BJ (cell line): ENCODE measurements around the gene CHRNB1. TPM values are rescaled to one million over a fixed set of nuclear protein-coding genes. Genes with fewer than 3 reads are reported as not detected.
"Not testable (repeated sequence)": the region's sequence is repeated elsewhere in the genome, so short reads cannot be mapped to it uniquely, and the experiment has no call there.

Source experiments
- CTCF ChIA-PET: fragments of 350-600 bp; formaldehyde crosslinking; extraction: SDS; loops from one replicate; lab custom pipeline; 2021; ENCODE audit warnings: antibody characterized with exemption, inconsistent platforms; lab: Yijun Ruan, JAX
- POLR2A ChIA-PET: fragments of 300-600 bp; sonication (Branson Sonifier 250); formaldehyde crosslinking; extraction: SDS; loops from one replicate; lab custom pipeline; 2021; ENCODE audit warnings: antibody characterized with exemption; lab: Charles Lee
- DNase-seq: peaks from one replicate; pipeline ENCODE4 v3.0.0-alpha.2; 2011; ENCODE audit warnings: low read depth
- H3K27me3 ChIP-seq: 2 replicates; pipeline ENCODE4 v1.6.0; 2011; ENCODE audit warnings: low read length; ENCODE audit not compliant: control insufficient read depth, insufficient read depth
- H3K36me3 ChIP-seq: 2 replicates; pipeline ENCODE4 v1.5.1; 2011; ENCODE audit warnings: low read length; ENCODE audit not compliant: control insufficient read depth, insufficient read depth
- H3K4me3 ChIP-seq: 2 replicates; pipeline ENCODE4 v1.5.1; 2011; ENCODE audit warnings: low read depth, mild to moderate bottlenecking, control low read depth, low read length
- polyA plus RNA-seq: library from polyadenylated mRNA; depleted of rRNA; stranded (reverse); fragments of >200 nt; gene quantifications from 2 replicates; pipeline ENCODE4 v1.2.3, GENCODE V29; 2011
- TF ChIP-seq, protein P1 (sequence below): IDR thresholded peaks from 2 replicates; pipeline ENCODE4 v1.5.1; 2011; ENCODE audit warnings: low read depth, mild to moderate bottlenecking, control low read depth, inconsistent platforms, low read length, moderate library complexity; ENCODE audit not compliant: insufficient read depth

CHRNB1 gene
- polyA plus RNA-seq, 1 experiment: 6.8 TPM

DNA sequence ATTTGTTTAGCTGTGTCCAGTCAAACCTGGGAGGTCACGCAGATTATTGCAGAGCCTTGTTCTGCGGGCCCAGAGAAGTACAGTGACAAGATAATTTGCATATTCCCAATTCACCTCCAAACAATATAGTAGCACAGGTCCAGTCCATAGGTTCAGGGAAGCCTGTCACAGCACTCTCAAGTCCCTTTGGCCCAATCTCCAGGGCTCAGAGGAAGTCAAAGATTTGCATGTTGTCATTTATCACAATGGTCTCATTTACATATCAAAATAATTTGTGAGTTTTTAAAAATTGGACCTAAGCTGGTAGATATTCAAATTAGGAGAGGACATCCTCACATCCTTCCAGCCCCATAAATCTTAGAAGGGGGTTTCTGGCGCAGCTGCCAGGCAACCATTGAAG is 22.6 kb downstream of the CHRNB1 start:
- POLR2A ChIA-PET: no interaction called here
- no peak overlapping the region for H3K4me3 ChIP-seq
- CTCF ChIA-PET: interaction anchor here (1.2 to 1.4 kb wide), 3 partner anchors 20 to 109 kb away, joined by 3 to 4 read pairs (median 3); no protein-coding TSS in a partner anchor
- DNase-seq: no peak
- TF ChIP-seq, protein P1, sequence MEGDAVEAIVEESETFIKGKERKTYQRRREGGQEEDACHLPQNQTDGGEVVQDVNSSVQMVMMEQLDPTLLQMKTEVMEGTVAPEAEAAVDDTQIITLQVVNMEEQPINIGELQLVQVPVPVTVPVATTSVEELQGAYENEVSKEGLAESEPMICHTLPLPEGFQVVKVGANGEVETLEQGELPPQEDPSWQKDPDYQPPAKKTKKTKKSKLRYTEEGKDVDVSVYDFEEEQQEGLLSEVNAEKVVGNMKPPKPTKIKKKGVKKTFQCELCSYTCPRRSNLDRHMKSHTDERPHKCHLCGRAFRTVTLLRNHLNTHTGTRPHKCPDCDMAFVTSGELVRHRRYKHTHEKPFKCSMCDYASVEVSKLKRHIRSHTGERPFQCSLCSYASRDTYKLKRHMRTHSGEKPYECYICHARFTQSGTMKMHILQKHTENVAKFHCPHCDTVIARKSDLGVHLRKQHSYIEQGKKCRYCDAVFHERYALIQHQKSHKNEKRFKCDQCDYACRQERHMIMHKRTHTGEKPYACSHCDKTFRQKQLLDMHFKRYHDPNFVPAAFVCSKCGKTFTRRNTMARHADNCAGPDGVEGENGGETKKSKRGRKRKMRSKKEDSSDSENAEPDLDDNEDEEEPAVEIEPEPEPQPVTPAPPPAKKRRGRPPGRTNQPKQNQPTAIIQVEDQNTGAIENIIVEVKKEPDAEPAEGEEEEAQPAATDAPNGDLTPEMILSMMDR: no peak
- peaks cover 31% of the 10 kb centered on the region for H3K36me3 ChIP-seq
- no peaks in the 10 kb centered on the region for H3K27me3 ChIP-seq

DNA sequence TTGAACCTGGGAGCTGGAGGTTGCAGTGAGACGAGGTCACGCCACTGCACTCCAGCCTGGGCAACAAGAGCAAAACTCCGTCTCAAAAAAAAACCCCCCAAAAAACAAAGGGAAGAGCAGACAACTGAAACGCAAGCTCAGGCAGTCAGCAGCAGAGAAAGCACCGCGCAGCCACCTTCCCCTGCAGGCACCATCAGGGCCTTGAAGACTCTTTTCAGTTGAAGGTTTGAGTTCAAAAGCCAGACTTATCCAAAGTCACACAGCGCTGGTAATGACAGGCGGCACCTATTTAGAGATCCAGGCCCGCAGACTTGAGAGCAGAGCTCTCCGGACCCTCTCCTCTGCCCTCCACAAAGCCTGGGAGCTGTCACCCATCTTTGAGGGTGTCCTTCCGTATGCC is 23.4 kb downstream of the CHRNB1 start:
- TF ChIP-seq, protein P1: no peak
- Histone ChIP-seq H3K36me3 (peaks cover 24% of the 10 kb centered on the region), H3K4me3 (no peak overlapping the region), H3K27me3 (no peaks in the 10 kb centered on the region)
- no peak for DNase-seq
- CTCF ChIA-PET: no interaction called here
- POLR2A ChIA-PET: no interaction called here

DNA sequence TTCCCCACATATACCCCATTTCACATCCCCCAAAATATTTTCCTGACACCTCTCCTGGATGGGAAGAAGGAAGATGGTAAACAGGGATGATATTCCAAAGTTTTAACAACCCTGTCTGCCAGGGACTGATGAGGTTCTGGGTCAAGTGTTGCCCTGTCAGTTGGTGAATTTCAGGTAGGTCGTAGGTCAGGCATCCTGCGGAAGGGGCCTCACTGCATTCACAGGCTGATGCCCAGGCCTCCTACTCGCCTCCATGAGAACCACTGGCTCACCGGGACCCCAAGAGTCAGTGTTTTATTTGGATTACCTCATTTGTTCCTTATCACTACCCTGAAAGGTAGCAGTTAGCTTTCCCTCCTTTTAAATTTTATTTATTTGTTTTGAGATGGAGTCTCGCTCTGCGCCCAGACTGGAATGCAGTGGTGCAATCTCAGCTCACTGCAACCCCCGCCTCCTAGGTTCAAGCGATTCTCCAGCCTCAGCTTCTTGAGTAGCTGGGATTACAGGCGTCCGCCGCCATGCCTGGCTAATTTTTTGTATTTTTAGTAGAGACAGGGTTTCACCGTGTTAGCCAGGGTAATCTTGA is 24.0 kb downstream of the CHRNB1 start:
- ChIA-PET CTCF (interaction anchor here (2.0 kb wide), 1 partner anchor 17 kb away, joined by 5 read pairs; no protein-coding TSS in a partner anchor), POLR2A (no interaction called here)
- Histone ChIP-seq H3K4me3 (no peak overlapping the region), H3K27me3 (no peaks in the 10 kb centered on the region), H3K36me3 (peaks cover 18% of the 10 kb centered on the region)
- no peak for DNase-seq
- TF ChIP-seq, protein P1: no peak

DNA sequence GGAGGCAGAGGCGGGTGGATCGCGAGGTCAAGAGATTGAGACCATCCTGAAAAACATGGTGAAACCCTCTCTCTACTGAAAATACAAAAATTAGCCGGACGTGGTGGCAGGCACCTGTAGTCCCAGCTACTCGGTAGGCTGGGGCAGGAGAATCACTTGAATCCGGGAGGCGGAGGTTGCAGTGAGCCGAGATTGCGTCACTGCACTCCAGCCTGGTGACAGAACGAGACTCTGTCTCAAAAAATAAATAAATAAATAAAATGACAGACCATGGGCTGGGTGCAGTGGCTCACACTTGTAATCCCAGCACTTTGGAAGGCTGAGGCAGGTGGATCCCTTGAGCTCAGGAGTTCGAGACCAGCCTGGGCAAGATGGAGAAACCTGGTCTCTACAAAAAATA is 25.0 kb downstream of the CHRNB1 start:
- POLR2A ChIA-PET: not testable (repeated sequence)
- CTCF ChIA-PET: interaction anchor here (2.0 kb wide), 1 partner anchor 16 kb away, joined by 5 read pairs; no protein-coding TSS in a partner anchor

DNA sequence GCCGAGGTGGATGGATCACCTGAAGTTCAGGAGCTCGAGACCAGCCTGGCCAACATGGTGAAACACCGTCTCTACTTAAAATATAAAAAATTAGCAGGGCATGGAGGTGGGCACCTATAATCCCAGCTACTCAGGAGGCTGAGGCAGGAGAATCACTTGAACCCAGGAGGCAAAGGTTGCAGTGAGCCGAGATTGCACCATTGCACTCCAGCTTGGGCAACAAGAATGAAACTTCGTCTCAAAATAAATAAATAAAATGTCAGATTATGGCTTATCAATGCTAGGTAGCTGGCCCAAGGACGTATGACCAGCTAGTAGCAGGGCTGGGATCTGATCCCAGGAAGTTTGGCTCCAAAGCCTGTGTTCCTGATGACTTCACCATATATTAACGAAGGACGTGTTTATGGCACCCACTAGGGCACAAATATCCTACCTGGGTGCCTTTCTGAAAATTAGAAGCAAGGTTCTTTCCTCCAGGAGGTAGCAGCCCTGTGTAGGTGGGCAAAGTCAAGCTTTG is 25.7 kb downstream of the CHRNB1 start:
- CTCF ChIA-PET: interaction anchor here (1.0 to 2.0 kb wide), 2 partner anchors 15 to 45 kb away, joined by 3 to 5 read pairs; no protein-coding TSS in a partner anchor
- H3K36me3 ChIP-seq: peaks cover 19% of the 10 kb centered on the region
- H3K4me3 ChIP-seq, POLR2A ChIA-PET, H3K27me3 ChIP-seq, DNase-seq: not testable (repeated sequence)

More for the DNA sequence above, 25.0 kb downstream of the CHRNB1 start:
- peaks cover 19% of the 10 kb centered on the region for H3K36me3 ChIP-seq
- not testable (repeated sequence) for H3K27me3 ChIP-seq, H3K4me3 ChIP-seq, DNase-seq

DNA sequence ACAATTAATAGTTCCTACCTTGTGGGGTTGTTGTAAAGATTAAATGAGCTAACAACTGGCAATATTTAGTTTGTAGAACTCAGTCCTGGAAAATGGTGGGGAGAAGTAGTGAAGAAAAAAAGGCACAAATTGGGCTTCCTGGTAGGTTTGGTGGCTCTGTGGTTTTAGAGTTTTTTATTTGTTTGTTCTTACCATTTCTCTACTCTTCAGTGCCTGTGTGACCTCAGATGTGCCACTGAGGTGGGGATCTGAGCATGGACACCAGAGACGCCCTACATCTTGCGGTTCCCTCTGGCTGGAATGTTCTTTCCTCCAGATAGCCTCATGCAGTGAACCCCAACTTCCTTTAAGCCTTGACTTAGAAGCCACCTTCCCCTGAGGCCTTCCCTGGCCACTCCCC is 26.9 kb downstream of the CHRNB1 start:
- H3K27me3 ChIP-seq: no peaks in the 10 kb centered on the region
- TF ChIP-seq, protein P1: no peak
- DNase-seq: no peak
- no peak overlapping the region for H3K4me3 ChIP-seq
- ChIA-PET POLR2A (no interaction called here), CTCF (no interaction called here)
- peaks cover 9% of the 10 kb centered on the region for H3K36me3 ChIP-seq

DNA sequence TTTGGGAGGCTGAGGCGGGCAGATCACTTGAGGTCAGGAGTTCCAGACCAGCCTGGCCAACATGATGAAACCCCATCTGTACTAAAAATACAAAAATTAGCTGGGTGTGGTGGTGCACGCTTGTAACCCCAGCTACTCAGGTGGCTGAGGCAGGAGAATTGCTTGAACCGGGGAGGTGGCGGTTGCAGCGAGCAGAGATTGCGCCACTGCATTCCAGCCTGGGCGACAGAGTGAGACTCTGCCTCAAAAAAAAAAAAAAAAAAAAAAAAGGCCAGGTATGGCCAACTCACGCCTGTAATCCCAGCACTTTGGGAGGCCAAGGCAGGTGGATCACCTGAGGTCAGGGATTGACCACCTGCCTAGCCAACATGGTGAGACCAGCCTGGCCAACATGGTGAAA is 29.9 kb downstream of the CHRNB1 start:
- H3K27me3 ChIP-seq, CTCF ChIA-PET, DNase-seq, POLR2A ChIA-PET, H3K36me3 ChIP-seq, H3K4me3 ChIP-seq: not testable (repeated sequence)
